A549 treated with Mapracorat at 1 μM for 4 hours (cell line): ENCODE results near the gene RASGRP4. TPM values are rescaled to one million over a fixed set of nuclear protein-coding genes. Genes with fewer than 3 reads are reported as not detected.

Experiments
- total RNA-seq: library from RNA; stranded (reverse); fragments of 200-300 nt; extraction: Qiagen RNA extraction; gene quantifications from 5 replicates; pipeline ENCODE4 v1.2.3, GENCODE V29; 2022

Gene RASGRP4
- total RNA-seq: not detected in 5 replicates

GRCh38 chr19:38425810-38426466 lies at the start of gene RASGRP4:
Gene RASGRP4, minus strand, starts transcription at chr19:38426219. Its CDS starts 128 bp downstream, at chr19:38426091.

GRCh38 chr19:38433268-38433733 lies 7.3 kb upstream of the RASGRP4 start, which contains the start of gene RYR1:
Gene RYR1, plus strand, starts transcription at chr19:38433691. Its CDS starts 139 bp downstream, at chr19:38433830.

GRCh38 chr19:38402967-38403674 lies 22.9 kb downstream of the RASGRP4 start, which contains the start of gene FAM98C:
Gene FAM98C, plus strand, starts transcription at chr19:38403093. Its CDS starts 61 bp downstream, at chr19:38403154.

GRCh38 chr19:38388349-38389100 lies 37.5 kb downstream of the RASGRP4 start, which contains the start of gene SPRED3:
Gene SPRED3, plus strand, starts transcription at chr19:38388697. Its CDS starts 1,606 bp downstream, at chr19:38390303.

GRCh38 chr19:38387550-38388348 lies 38.3 kb downstream of the RASGRP4 start, which contains the start of gene GGN:
Gene GGN, minus strand, starts transcription at chr19:38388034. Its CDS starts 773 bp downstream, at chr19:38387261.

GRCh38 chr19:38374332-38375097 lies 51.5 kb downstream of the RASGRP4 start, which contains the start of gene PSMD8:
Gene PSMD8, plus strand, starts transcription at chr19:38374571. Its CDS starts 31 bp downstream, at chr19:38374602.

Other genes with a start within 250 kb of the RASGRP4 start
- gene DPF1, start 202.0 kb downstream of the RASGRP4 start, total RNA-seq: 3.0 to 5.8 TPM (median 3.9 TPM) in 5 replicates
- gene PPP1R14A, start 169.8 kb downstream of the RASGRP4 start, total RNA-seq: 67.1 to 107 TPM (median 106 TPM) in 5 replicates
- 257 to 368 TPM (median 329 TPM) in 5 replicates for gene SPINT2, start 161.6 kb downstream of the RASGRP4 start, total RNA-seq
- 608 to 786 TPM (median 705 TPM) in 5 replicates for gene C19orf33, start 122.0 kb downstream of the RASGRP4 start, total RNA-seq
- gene YIF1B, start 110.3 kb downstream of the RASGRP4 start, total RNA-seq: 99.8 to 131 TPM (median 127 TPM) in 5 replicates
- 3.7 to 4.9 TPM (median 4.2 TPM) in 5 replicates for gene KCNK6, start 106.4 kb downstream of the RASGRP4 start, total RNA-seq
- gene CATSPERG, start 90.4 kb downstream of the RASGRP4 start, total RNA-seq: 0.66 to 1.4 TPM (median 0.75 TPM) in 5 replicates
- gene PSMD8, start 51.6 kb downstream of the RASGRP4 start, total RNA-seq: 463 to 512 TPM (median 490 TPM) in 5 replicates
- 0.09 to 0.28 TPM (median 0.26 TPM) in 4 of 5 replicates, not detected in the other for gene GGN, start 38.2 kb downstream of the RASGRP4 start, total RNA-seq
- gene SPRED3, start 37.5 kb downstream of the RASGRP4 start, total RNA-seq: 1.5 to 3.0 TPM (median 2.3 TPM) in 5 replicates
- gene FAM98C, start 23.1 kb downstream of the RASGRP4 start, total RNA-seq: 16.9 to 28.1 TPM (median 27.2 TPM) in 5 replicates
- gene RYR1, start 7.5 kb upstream of the RASGRP4 start, total RNA-seq: 5.4 to 6.3 TPM (median 6.1 TPM) in 5 replicates
- 0.85 to 1.6 TPM (median 1.3 TPM) in 5 replicates for gene MAP4K1, start 191.7 kb upstream of the RASGRP4 start, total RNA-seq
- gene EIF3K, start 193.0 kb upstream of the RASGRP4 start, total RNA-seq: 656 to 947 TPM (median 702 TPM) in 5 replicates
- 852 to 1,166 TPM (median 1,108 TPM) in 5 replicates for gene ACTN4, start 221.4 kb upstream of the RASGRP4 start, total RNA-seq